SU-DHL-6 (cell line): ENCODE data around the gene STIM2.

Source experiments
- EZH2phosphoT487 ChIP-seq: fragments of 200-600 bp; sonication (generic), shearing (Covaris generic); conservative IDR thresholded peaks from 2 replicates; pipeline ENCODE4 v1.6.1; 2018; ENCODE audit warnings: mild to moderate bottlenecking, antibody characterized with exemption, low read length, moderate library complexity, mixed read lengths
- TF ChIP-seq, protein P1 (sequence below): fragments of 200-600 bp; sonication (generic); IDR thresholded peaks from one replicate; pipeline ENCODE4 v1.5.1; 2017; ENCODE audit warnings: antibody characterized with exemption, mild to moderate bottlenecking, low read length, moderate library complexity; ENCODE audit not compliant: insufficient read depth, poor library complexity, severe bottlenecking

DNA sequence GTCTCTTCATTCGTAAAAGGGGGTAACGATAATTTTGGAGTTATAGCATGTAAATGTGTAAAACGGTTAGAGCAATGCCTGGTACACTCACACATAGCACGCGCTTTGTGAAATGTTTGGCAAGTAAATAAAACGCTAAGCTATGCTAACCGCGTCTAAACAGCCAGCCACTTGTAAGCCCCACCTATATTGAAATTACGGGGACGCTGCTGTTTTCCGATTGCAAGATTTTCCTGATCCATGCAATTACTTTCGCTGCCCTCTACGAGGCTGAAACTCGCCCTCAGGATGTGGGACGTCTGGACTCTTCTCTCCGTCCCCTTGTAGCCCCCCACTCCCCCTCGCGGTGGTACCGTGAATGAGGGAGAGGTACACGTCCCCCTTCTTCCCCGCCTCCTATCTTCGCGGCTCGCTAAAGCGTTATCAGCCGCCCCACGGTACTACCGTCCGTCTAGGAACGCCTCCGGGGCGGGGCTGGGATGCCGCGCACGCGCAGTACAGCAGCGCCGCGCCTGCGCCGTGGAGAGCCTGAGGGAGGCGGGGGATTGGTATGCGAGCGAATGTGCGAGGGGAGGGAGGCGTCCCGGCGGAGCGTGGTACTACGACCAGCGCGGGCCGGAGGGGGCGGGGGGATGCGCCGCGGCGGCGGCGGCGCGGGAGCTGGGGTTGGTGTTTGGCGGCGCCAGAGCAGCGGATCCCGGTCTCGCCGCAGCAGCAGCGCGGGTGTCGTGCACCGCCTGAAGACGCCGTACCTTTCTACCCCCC is at the start of gene STIM2:
- TF ChIP-seq, protein P1, sequence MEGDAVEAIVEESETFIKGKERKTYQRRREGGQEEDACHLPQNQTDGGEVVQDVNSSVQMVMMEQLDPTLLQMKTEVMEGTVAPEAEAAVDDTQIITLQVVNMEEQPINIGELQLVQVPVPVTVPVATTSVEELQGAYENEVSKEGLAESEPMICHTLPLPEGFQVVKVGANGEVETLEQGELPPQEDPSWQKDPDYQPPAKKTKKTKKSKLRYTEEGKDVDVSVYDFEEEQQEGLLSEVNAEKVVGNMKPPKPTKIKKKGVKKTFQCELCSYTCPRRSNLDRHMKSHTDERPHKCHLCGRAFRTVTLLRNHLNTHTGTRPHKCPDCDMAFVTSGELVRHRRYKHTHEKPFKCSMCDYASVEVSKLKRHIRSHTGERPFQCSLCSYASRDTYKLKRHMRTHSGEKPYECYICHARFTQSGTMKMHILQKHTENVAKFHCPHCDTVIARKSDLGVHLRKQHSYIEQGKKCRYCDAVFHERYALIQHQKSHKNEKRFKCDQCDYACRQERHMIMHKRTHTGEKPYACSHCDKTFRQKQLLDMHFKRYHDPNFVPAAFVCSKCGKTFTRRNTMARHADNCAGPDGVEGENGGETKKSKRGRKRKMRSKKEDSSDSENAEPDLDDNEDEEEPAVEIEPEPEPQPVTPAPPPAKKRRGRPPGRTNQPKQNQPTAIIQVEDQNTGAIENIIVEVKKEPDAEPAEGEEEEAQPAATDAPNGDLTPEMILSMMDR: peak; percentile 29
- TF ChIP-seq EZH2phosphoT487: no peak
